Measurements from ENCODE around the gene SIGLEC15.
"Not testable (repeated sequence)": the region's sequence is repeated elsewhere in the genome, so short reads cannot be mapped to it uniquely, and the experiment has no call there.

Gene SIGLEC15

GRCh38 chr18:45820106-45820745 lies 5.2 kb upstream of the SIGLEC15 start:
- H3K4me3 ChIP-seq (ENCODE audit: low read depth, low read length), result no peak overlapping the region
- TF ChIP-seq CTCF (IDR thresholded peaks at IDR 0.05; ENCODE audit: borderline replicate concordance, insufficient read depth, low read depth, low read length), result no peak

- no peak overlapping the region for H3K4me3 ChIP-seq (ENCODE audit: low read depth, low read length)
- no peak for TF ChIP-seq CTCF (IDR thresholded peaks at IDR 0.05; ENCODE audit: borderline replicate concordance, insufficient read depth, low read depth, low read length)
These were observed 4.4 kb upstream of the SIGLEC15 start for GRCh38 chr18:45821026-45821425.

- no peak for TF ChIP-seq CTCF (IDR thresholded peaks at IDR 0.05; ENCODE audit: borderline replicate concordance, insufficient read depth, low read depth, low read length)
- no peak overlapping the region for H3K4me3 ChIP-seq (ENCODE audit: low read depth, low read length)
These were observed 3.8 kb upstream of the SIGLEC15 start for GRCh38 chr18:45821711-45822110.

GRCh38 chr18:45826084-45826483 lies 609 bp downstream of the SIGLEC15 start:
- TF ChIP-seq CTCF (IDR thresholded peaks at IDR 0.05; ENCODE audit: borderline replicate concordance, insufficient read depth, low read depth, low read length), result no peak
- H3K4me3 ChIP-seq (ENCODE audit: low read depth, low read length), result no peak overlapping the region

- H3K4me3 ChIP-seq (ENCODE audit: low read depth, low read length), result not testable (repeated sequence)
These were observed 1.2 kb downstream of the SIGLEC15 start for GRCh38 chr18:45826716-45827115.

- H3K4me3 ChIP-seq (ENCODE audit: low read depth, low read length), result no peak overlapping the region
- no peak for TF ChIP-seq CTCF (IDR thresholded peaks at IDR 0.05; ENCODE audit: borderline replicate concordance, insufficient read depth, low read depth, low read length)
These were observed 3.7 kb downstream of the SIGLEC15 start for GRCh38 chr18:45828917-45829811.

GRCh38 chr18:45829855-45830254 lies 4.4 kb downstream of the SIGLEC15 start:
- no peak for TF ChIP-seq CTCF (IDR thresholded peaks at IDR 0.05; ENCODE audit: borderline replicate concordance, insufficient read depth, low read depth, low read length)

More at GRCh38 chr18:45829855-45830254, 4.4 kb downstream of the SIGLEC15 start:
- H3K4me3 ChIP-seq (ENCODE audit: low read depth, low read length), result no peak overlapping the region
